ENCODE measurements around the gene NAV2. TPM values are rescaled to one million over a fixed set of nuclear protein-coding genes. Genes with fewer than 3 reads are reported as not detected.

NAV2 gene
- total RNA-seq, 1 experiment from 2014 or later = 23.3 TPM

DNA sequence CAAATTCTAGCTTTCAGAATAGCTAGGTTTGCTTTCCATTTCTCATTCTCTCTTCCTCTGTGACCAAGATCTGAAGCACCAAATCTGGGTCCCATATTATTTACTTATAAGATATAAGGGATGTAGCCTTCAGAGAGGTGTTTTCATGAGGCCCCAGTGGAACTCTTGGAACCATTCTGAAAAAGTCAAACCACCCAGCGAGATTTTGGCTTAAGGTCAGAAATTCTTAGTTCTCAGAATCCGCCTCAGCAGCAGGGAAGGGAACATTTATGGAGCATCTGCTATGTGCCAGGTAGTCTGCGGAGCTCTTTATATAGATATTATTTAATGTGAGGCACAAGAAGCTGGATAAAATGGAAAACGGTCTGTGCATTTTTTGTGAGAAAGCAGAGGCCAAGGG, 6.3 kb downstream of the NAV2 start:
- Histone ChIP-seq H3K27me3 (ENCODE audit: insufficient read depth, low read depth) (no peaks in the 10 kb centered on the region), H3F3A (ENCODE audit: insufficient read depth, low read depth) (peaks cover 33% of the 10 kb centered on the region), H3K36me3 (ENCODE audit: low read depth) (no peaks in the 10 kb centered on the region), H3K4me2 (no peak overlapping the region), H3K79me2 (ENCODE audit: low read depth) (peaks cover 26% of the 10 kb centered on the region), H3K9me3 (ENCODE audit: insufficient read depth, low read depth) (no peaks in the 10 kb centered on the region), H4K20me1 (ENCODE audit: insufficient read depth) (no peaks in the 10 kb centered on the region), H3K9me2 (ENCODE audit: insufficient read depth) (no peaks in the 10 kb centered on the region), H2AFZ (no peak overlapping the region), H3K27ac (no peak overlapping the region), H3K4me3 (no peak overlapping the region), H3K4me1 (replicated peaks; ENCODE audit: insufficient read depth) (peaks cover 66% of the 10 kb centered on the region)
- TF ChIP-seq EZH2 (IDR thresholded peaks at IDR 0.05; ENCODE audit: low read depth) = no peak
- TF ChIP-seq, protein P1, sequence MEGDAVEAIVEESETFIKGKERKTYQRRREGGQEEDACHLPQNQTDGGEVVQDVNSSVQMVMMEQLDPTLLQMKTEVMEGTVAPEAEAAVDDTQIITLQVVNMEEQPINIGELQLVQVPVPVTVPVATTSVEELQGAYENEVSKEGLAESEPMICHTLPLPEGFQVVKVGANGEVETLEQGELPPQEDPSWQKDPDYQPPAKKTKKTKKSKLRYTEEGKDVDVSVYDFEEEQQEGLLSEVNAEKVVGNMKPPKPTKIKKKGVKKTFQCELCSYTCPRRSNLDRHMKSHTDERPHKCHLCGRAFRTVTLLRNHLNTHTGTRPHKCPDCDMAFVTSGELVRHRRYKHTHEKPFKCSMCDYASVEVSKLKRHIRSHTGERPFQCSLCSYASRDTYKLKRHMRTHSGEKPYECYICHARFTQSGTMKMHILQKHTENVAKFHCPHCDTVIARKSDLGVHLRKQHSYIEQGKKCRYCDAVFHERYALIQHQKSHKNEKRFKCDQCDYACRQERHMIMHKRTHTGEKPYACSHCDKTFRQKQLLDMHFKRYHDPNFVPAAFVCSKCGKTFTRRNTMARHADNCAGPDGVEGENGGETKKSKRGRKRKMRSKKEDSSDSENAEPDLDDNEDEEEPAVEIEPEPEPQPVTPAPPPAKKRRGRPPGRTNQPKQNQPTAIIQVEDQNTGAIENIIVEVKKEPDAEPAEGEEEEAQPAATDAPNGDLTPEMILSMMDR (conservative IDR thresholded peaks at IDR 0.05) = no peak
- POLR2A ChIA-PET (ENCODE audit: unreplicated experiment) = no interaction called here
- no TSS peak for BruUV-seq (replicated peaks)
- CTCF ChIA-PET = no interaction called here
- intact Hi-C loops (cut with micrococcal nuclease; ENCODE audit: unreplicated experiment) = no loop called here
- DNase-seq = no peak

DNA sequence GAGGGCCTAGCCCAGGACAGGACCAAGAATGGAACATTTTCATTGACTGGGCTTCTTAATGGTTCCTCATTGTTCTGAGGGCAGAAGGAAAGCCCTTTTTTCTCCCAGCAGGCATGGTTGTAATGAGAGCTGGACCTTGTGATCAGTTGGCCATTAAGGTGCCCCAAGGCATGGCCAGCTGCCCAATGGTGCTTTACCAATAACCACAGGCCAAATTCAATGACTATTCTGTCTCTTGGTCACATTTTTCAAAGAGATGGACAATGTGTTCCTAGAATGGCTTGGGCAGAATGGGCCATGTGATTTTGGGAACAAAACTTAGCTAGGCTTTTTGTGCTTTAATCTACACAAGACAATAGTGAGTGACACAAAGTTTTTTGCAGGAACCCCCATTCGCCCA, 7.3 kb downstream of the NAV2 start:
- BruUV-seq (replicated peaks) = no TSS peak
- Histone ChIP-seq H3K9me2 (ENCODE audit: insufficient read depth) (no peaks in the 10 kb centered on the region), H3K36me3 (ENCODE audit: low read depth) (no peaks in the 10 kb centered on the region), H3K4me2 (no peak overlapping the region), H3K27ac (no peak overlapping the region), H2AFZ (no peak overlapping the region), H3K4me1 (replicated peaks; ENCODE audit: insufficient read depth) (peaks cover 66% of the 10 kb centered on the region), H3K9me3 (ENCODE audit: insufficient read depth, low read depth) (no peaks in the 10 kb centered on the region), H3F3A (ENCODE audit: insufficient read depth, low read depth) (peaks cover 38% of the 10 kb centered on the region), H4K20me1 (ENCODE audit: insufficient read depth) (no peaks in the 10 kb centered on the region), H3K27me3 (ENCODE audit: insufficient read depth, low read depth) (no peaks in the 10 kb centered on the region), H3K79me2 (ENCODE audit: low read depth) (peaks cover 22% of the 10 kb centered on the region), H3K4me3 (no peak overlapping the region)
- ChIA-PET POLR2A (ENCODE audit: unreplicated experiment) (no interaction called here), CTCF (no interaction called here)
- intact Hi-C loops (cut with micrococcal nuclease; ENCODE audit: unreplicated experiment) = loop anchor here (5.0 kb wide), 1 partner anchor 53 kb away; no protein-coding TSS in a partner anchor
- TF ChIP-seq, protein P1 (conservative IDR thresholded peaks at IDR 0.05) = no peak
- TF ChIP-seq EZH2 (IDR thresholded peaks at IDR 0.05; ENCODE audit: low read depth) = no peak
- no peak for DNase-seq

DNA sequence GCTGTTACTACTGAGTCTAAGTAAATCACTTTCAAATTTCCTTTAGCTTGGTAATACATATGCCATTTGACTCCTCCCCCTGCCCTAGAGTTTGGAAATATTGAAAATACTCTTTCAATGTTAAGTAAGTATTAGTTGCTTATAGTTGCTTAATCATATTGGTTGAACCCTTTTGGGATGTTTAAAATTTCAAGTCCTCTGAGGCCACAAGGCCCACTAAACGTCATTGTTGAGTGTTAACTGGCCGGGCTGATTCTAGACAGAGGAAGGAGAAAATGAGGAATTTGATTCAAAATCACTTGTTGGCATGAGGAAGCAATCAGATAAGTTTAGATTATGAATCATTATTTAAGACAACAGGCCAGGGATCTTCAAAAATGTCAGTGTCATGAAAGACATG, 8.5 kb downstream of the NAV2 start:
- DNase-seq = no peak
- Histone ChIP-seq H4K20me1 (ENCODE audit: insufficient read depth) (no peaks in the 10 kb centered on the region), H3K9me2 (ENCODE audit: insufficient read depth) (no peaks in the 10 kb centered on the region), H3F3A (ENCODE audit: insufficient read depth, low read depth) (peaks cover 40% of the 10 kb centered on the region), H3K79me2 (ENCODE audit: low read depth) (peaks cover 16% of the 10 kb centered on the region), H3K27me3 (ENCODE audit: insufficient read depth, low read depth) (no peaks in the 10 kb centered on the region), H3K27ac (no peak overlapping the region; the same call in 1 of the 2 replicates), H3K9me3 (ENCODE audit: insufficient read depth, low read depth) (no peaks in the 10 kb centered on the region), H2AFZ (no peak overlapping the region), H3K4me3 (no peak overlapping the region), H3K4me2 (no peak overlapping the region), H3K4me1 (replicated peaks; ENCODE audit: insufficient read depth) (peaks cover 66% of the 10 kb centered on the region), H3K36me3 (ENCODE audit: low read depth) (no peaks in the 10 kb centered on the region)
- ChIA-PET CTCF (no interaction called here), POLR2A (ENCODE audit: unreplicated experiment) (no interaction called here)
- intact Hi-C loops (cut with micrococcal nuclease; ENCODE audit: unreplicated experiment) = loop anchor here (5.0 kb wide), 1 partner anchor 54 kb away; no protein-coding TSS in a partner anchor
- TF ChIP-seq EZH2 (IDR thresholded peaks at IDR 0.05; ENCODE audit: low read depth) = no peak
- TF ChIP-seq, protein P1 (conservative IDR thresholded peaks at IDR 0.05) = no peak
- no TSS peak for BruUV-seq (replicated peaks)

All from PC-9 (cell line).